ENCODE results near the gene ZNF480. TPM values are rescaled to one million over a fixed set of nuclear protein-coding genes. Genes with fewer than 3 reads are reported as not detected.
A peak's percentile ranks its signal among the peaks of the same experiment; 100 is the strongest.

The ZNF480 gene
- total and polyA plus RNA-seq, 2 of the 8 experiments (the other 6 are each of a cell fraction or from before 2014, with no cell fraction given), result 3.4 to 32.9 TPM

DNA sequence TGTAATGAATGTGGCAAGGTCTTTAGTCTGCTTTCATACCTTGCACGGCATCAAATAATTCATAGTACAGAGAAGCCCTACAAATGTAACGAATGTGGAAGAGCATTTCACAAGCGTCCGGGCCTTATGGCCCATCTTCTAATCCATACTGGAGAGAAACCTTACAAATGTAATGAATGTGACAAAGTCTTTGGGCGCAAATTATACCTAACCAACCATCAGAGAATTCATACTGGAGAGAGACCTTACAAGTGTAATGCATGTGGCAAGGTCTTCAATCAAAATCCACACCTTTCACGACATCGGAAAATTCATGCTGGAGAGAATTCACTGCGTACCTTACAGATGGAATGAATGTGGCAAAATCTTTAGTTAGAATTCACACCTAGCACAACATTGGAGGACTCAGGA, 69.5 kb downstream of the ZNF480 start:
- Histone ChIP-seq H3K79me2 (ENCODE audit: control insufficient read depth in 1 of 2, insufficient read depth in 2 of 2, low read length in 2 of 2) (peaks cover 0 to 12% of the 10 kb centered on the region in 2 experiments; a peak in 3 of 4 replicates), H2BK20ac (ENCODE audit: low read length) (no peak overlapping the region), H2AK5ac (ENCODE audit: low read depth, low read length) (no peak overlapping the region), H2BK15ac (ENCODE audit: low read length) (no peak overlapping the region), H3K27me3 (replicated peaks in 1 of 4; ENCODE audit: control insufficient read depth in 3 of 4, extremely low read depth in 1 of 4, insufficient read depth in 3 of 4, low read length in 3 of 4) (no peaks in the 10 kb centered on the region), H3K27ac (ENCODE audit: low read depth, low read length) (no peak overlapping the region), H4K20me1 (replicated peaks in 1 of 2; ENCODE audit: control insufficient read depth in 1 of 2, insufficient read depth in 2 of 2, low read length in 2 of 2) (no peaks in the 10 kb centered on the region), H3K36me3 (ENCODE audit: control insufficient read depth in 2 of 4, insufficient read depth in 4 of 4, low read length in 3 of 4) (peaks cover 0 to 27% (median 16%) of the 10 kb centered on the region in 4 experiments; a peak in 4 of 8 replicates), H4K91ac (replicated peaks; ENCODE audit: insufficient read length, low read length) (no peak overlapping the region), H3K9me3 (ENCODE audit: insufficient read depth in 2 of 2, low read depth in 1 of 2, low read length in 1 of 2) (peaks cover 33 to 41% of the 10 kb centered on the region in 2 experiments), H2BK12ac (ENCODE audit: low read depth, low read length) (no peak overlapping the region), H3K4me2 (ENCODE audit: insufficient read depth in 1 of 2, low read depth in 2 of 2, low read length in 2 of 2) (no peak overlapping the region), H3K4me3 (ENCODE audit: extremely low read depth in 1 of 4, insufficient read depth in 2 of 4, low read depth in 3 of 4, low read length in 4 of 4) (no peak overlapping the region), H2BK5ac (ENCODE audit: low read depth, low read length) (no peak overlapping the region), H2AFZ (ENCODE audit: low read length) (no peak overlapping the region), H3K23ac (ENCODE audit: insufficient read length) (no peak overlapping the region), H3K79me1 (ENCODE audit: low read depth, low read length) (peaks cover 2% of the 10 kb centered on the region; the same call in 1 of the 2 replicates), H3K56ac (replicated peaks; ENCODE audit: insufficient read length, low read depth, low read length) (no peak overlapping the region), H2BK120ac (replicated peaks; ENCODE audit: low read depth, low read length) (no peak overlapping the region), H3K18ac (ENCODE audit: extremely low read depth, low read length) (no peak overlapping the region), H3K4me1 (replicated peaks in 1 of 4; ENCODE audit: control insufficient read depth in 3 of 4, insufficient read depth in 4 of 4, low read length in 3 of 4) (no peaks in the 10 kb centered on the region), H3K14ac (ENCODE audit: insufficient read length) (no peak overlapping the region), H3K9ac (replicated peaks in 1 of 4; ENCODE audit: extremely low read depth in 1 of 4, low read depth in 3 of 4, low read length in 3 of 4) (no peak overlapping the region), H4K5ac (ENCODE audit: insufficient read length, low read depth, low read length) (no peak overlapping the region), H3K4ac (replicated peaks; ENCODE audit: insufficient read length, low read depth, low read length) (no peak overlapping the region), H4K8ac (ENCODE audit: extremely low read depth, insufficient read depth, low read length) (no peak overlapping the region), H3K23me2 (ENCODE audit: low read depth, low read length) (peaks cover 5% of the 10 kb centered on the region; the same call in 1 of the 2 replicates)
- TF ChIP-seq SIN3A (conservative IDR thresholded peaks at IDR 0.05 in 1 of 2, IDR thresholded peaks at IDR 0.05 in 1 of 2; ENCODE audit: low read depth in 1 of 2, low read length in 2 of 2) (no peak), ZNF274 (IDR thresholded peaks at IDR 0.05; ENCODE audit: borderline replicate concordance, extremely low read depth, low read length) (peak; percentile 81)
- DNase-seq (ENCODE audit: low read depth in 1 of 2, low spot score in 2 of 2), result no peak
- ChIA-PET POLR2A (ENCODE audit: partially characterized antibody) (no interaction called here), CTCF (ENCODE audit: partially characterized antibody) (no interaction called here)
- no peak for FAIRE-seq
- WGBS, 2 experiments (ENCODE audit: extremely low coverage in 1 of 2, insufficient coverage in 1 of 2, insufficient read length in 1 of 2, insufficient replicate concordance in 2 of 2, low coverage in 1 of 2, low lambda C conversion rate in 2 of 2, missing lambda C conversion rate in 1 of 2), result 93% methylated on average over 8 of the region's 8 CpGs; no CpG with 5 or more reads in 1 of the 2 experiments

Measured in H1 (cell line).